Fibroblast of lung (primary cell): Measurements from ENCODE around the gene CDKN2B-AS1.

Experiments
- EZH2 ChIP-seq: IDR thresholded peaks from 2 replicates; pipeline ENCODE4 v1.5.1; 2012; ENCODE audit warnings: low read length, control low read depth, mild to moderate bottlenecking; ENCODE audit errors: missing control alignments
- TF ChIP-seq, protein P1 (sequence below), 2 donors: IDR thresholded peaks in 1 of 2; conservative IDR thresholded peaks in 1 of 2; 1 replicate in 1 of 2; 2 replicates in 1 of 2; pipeline ENCODE4 v1.5.1; 2011 to 2012; ENCODE audit warnings: low read length in 2 of 2, control low read depth in 1 of 2, inconsistent platforms in 1 of 2, low read depth in 1 of 2, mild to moderate bottlenecking in 1 of 2

GRCh38 chr9:21969951-21970799 lies 24.4 kb upstream of the CDKN2B-AS1 start:
- TF ChIP-seq, protein P1, sequence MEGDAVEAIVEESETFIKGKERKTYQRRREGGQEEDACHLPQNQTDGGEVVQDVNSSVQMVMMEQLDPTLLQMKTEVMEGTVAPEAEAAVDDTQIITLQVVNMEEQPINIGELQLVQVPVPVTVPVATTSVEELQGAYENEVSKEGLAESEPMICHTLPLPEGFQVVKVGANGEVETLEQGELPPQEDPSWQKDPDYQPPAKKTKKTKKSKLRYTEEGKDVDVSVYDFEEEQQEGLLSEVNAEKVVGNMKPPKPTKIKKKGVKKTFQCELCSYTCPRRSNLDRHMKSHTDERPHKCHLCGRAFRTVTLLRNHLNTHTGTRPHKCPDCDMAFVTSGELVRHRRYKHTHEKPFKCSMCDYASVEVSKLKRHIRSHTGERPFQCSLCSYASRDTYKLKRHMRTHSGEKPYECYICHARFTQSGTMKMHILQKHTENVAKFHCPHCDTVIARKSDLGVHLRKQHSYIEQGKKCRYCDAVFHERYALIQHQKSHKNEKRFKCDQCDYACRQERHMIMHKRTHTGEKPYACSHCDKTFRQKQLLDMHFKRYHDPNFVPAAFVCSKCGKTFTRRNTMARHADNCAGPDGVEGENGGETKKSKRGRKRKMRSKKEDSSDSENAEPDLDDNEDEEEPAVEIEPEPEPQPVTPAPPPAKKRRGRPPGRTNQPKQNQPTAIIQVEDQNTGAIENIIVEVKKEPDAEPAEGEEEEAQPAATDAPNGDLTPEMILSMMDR (conservative IDR thresholded peaks at IDR 0.05 in 1 of 2, IDR thresholded peaks at IDR 0.05 in 1 of 2; ENCODE audit: low read depth in 1 of 2, low read length in 2 of 2), result no peak
- peak; percentile 93 for TF ChIP-seq EZH2
